Measurements from ENCODE around the gene NAALADL1. TPM values are rescaled to one million over a fixed set of nuclear protein-coding genes. Genes with fewer than 3 reads are reported as not detected.

Gene NAALADL1
- total and polyA plus RNA-seq, 2 experiments from 2014 or later, result 11.1 to 13.7 TPM

DNA sequence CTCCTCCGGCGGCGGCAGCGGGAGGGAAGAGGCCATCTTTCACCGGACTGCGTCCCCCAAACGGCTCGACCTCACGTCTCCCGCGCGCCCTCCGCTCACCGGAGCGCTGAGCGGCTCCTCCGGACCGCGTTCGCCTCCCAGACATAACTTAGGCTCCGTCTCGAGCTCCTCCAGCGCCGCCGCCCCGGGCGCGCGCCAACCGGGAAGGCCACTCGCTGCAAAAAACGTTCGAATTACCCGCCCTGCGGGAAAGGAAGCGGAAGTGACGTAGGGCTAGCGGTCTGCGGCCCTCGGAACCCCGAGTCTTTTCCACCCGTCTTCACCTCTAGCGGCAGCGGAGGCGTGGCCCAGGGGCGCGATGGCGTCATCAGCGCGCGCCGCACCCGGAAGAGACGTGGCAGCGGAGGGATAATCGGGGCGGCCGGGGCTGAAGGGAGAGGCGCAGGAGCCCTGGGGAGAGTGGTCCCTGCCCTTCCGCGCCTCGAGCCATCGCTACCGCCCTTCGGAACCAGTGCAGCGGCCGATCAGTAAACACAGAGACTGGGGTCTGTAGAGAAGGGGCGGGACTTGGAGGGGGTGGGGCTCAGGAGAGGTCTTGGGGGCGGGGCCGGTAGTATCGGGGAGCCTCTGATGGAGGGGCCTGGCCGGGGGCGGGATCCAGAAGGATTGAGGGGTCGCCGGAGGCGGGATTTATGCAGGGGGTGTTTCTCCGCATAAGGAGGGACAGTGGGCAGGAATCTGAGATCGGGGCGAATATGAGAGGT, 25.7 kb upstream of the NAALADL1 start, which contains the start of the genes CDCA5 and ZFPL1:
Gene CDCA5 (minus strand): TSS at position 207 of the 764 bp plus-strand sequence. CDS start 62 bp downstream, at position 145.
Gene ZFPL1 (plus strand): TSS at position 389 of the 764 bp plus-strand sequence. CDS start 477 bp downstream, outside the sequence.
- H3K4me1 Mint-ChIP-seq, result peaks cover 20% of the 10 kb centered on the region
- peak within 1 kb of the TSS; percentile 100 for H3K4me3 Mint-ChIP-seq
- H3K9me2 ChIP-seq (ENCODE audit: insufficient read depth), result no peaks in the 10 kb centered on the region
- H3K79me2 ChIP-seq (replicated peaks; ENCODE audit: insufficient read depth), result peaks cover 46% of the 10 kb centered on the region
- no peaks in the 10 kb centered on the region; the same call in 2 of the 3 replicates for H3K9me3 Mint-ChIP-seq
- peaks cover 38% of the 10 kb centered on the region for H3K36me3 Mint-ChIP-seq (ENCODE audit: low read depth)
- H3K4me3 ChIP-seq, result peak within 1 kb of the TSS; percentile 93
- peaks cover 23% of the 10 kb centered on the region; the same call in 1 of the 2 replicates for H3F3A ChIP-seq (replicated peaks; ENCODE audit: low read depth)
- TF ChIP-seq POLR2AphosphoS5 (IDR thresholded peaks at IDR 0.05; ENCODE audit: low read depth), result peak; percentile 86
- peak; percentile 99 for TF ChIP-seq CREB1 (CRISPR knock-in tag; IDR thresholded peaks at IDR 0.05; ENCODE audit: low read depth)
- TF ChIP-seq, protein P1, sequence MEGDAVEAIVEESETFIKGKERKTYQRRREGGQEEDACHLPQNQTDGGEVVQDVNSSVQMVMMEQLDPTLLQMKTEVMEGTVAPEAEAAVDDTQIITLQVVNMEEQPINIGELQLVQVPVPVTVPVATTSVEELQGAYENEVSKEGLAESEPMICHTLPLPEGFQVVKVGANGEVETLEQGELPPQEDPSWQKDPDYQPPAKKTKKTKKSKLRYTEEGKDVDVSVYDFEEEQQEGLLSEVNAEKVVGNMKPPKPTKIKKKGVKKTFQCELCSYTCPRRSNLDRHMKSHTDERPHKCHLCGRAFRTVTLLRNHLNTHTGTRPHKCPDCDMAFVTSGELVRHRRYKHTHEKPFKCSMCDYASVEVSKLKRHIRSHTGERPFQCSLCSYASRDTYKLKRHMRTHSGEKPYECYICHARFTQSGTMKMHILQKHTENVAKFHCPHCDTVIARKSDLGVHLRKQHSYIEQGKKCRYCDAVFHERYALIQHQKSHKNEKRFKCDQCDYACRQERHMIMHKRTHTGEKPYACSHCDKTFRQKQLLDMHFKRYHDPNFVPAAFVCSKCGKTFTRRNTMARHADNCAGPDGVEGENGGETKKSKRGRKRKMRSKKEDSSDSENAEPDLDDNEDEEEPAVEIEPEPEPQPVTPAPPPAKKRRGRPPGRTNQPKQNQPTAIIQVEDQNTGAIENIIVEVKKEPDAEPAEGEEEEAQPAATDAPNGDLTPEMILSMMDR (conservative IDR thresholded peaks at IDR 0.05; ENCODE audit: low read depth in 2 of 2), result no peak
- TF ChIP-seq, protein P2, sequence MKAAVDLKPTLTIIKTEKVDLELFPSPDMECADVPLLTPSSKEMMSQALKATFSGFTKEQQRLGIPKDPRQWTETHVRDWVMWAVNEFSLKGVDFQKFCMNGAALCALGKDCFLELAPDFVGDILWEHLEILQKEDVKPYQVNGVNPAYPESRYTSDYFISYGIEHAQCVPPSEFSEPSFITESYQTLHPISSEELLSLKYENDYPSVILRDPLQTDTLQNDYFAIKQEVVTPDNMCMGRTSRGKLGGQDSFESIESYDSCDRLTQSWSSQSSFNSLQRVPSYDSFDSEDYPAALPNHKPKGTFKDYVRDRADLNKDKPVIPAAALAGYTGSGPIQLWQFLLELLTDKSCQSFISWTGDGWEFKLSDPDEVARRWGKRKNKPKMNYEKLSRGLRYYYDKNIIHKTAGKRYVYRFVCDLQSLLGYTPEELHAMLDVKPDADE (IDR thresholded peaks at IDR 0.05), result peak; percentile 55
- peak within 1 kb of the TSS; percentile 96 for H3K27ac ChIP-seq (ENCODE audit: low read depth)
- peaks cover 8% of the 10 kb centered on the region; the same call in 1 of the 2 replicates for H3K4me1 ChIP-seq (ENCODE audit: insufficient read depth)
- H3K27me3 Mint-ChIP-seq (ENCODE audit: insufficient read depth, low read depth, poor library complexity), result peaks cover 8% of the 10 kb centered on the region
- peaks cover 30% of the 10 kb centered on the region for H4K20me1 ChIP-seq (replicated peaks; ENCODE audit: insufficient read depth)
- peak within 1 kb of the TSS; percentile 91 for H2AFZ ChIP-seq
- H3K4me2 ChIP-seq, result peak within 1 kb of the TSS; percentile 96
- DNase-seq (ENCODE audit: low spot score) (peak; percentile 97), ATAC-seq (peak; percentile 83)
- peak within 1 kb of the TSS; percentile 99 for H3K27ac Mint-ChIP-seq
- H3K36me3 ChIP-seq (ENCODE audit: insufficient read depth), result peaks cover 9% of the 10 kb centered on the region
- H3K27me3 ChIP-seq (ENCODE audit: insufficient read depth), result no peaks in the 10 kb centered on the region

DNA sequence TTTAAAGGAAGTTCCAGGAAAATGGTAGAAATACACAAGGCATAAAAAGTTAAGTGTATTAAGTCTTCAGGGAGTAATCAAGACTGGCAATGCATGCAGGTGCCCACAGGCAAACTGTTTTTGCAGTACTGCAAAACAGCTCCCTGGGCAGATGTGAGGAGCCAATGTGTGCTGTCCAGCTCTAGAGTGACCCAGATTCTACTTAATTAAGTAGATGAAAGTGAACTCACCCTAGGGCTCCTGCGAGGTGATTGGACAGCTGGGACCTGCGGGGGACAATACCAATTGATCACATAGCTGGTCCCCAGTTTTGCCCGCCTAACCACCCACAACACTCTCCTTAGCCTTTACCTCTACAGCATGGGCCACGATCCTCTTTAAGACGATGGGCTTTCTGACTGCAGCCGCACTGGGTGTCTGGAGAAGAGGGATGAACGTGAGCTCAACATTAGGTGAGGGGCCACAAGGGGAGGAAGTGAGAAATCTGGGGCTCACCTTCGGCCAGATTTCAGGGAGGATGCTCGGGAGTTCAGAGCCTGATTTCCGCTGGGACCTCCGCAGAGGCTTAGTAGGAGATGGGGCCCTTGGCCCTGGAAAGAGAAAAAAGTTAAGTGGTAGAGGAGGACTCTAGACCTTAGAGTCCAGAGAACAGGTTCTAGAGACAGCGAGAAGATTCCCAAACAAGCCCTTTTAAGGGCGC, 24.9 kb upstream of the NAALADL1 start:
- peaks cover 29% of the 10 kb centered on the region; the same call in 1 of the 2 replicates for H3F3A ChIP-seq (replicated peaks; ENCODE audit: low read depth)
- peak overlapping the region; percentile 99 for H3K27ac Mint-ChIP-seq
- H3K36me3 ChIP-seq (ENCODE audit: insufficient read depth), result peaks cover 9% of the 10 kb centered on the region
- H3K9me3 Mint-ChIP-seq, result no peaks in the 10 kb centered on the region; the same call in 2 of the 3 replicates
- peak overlapping the region; percentile 96 for H3K4me2 ChIP-seq
- no peaks in the 10 kb centered on the region for H3K27me3 ChIP-seq (ENCODE audit: insufficient read depth)
- H3K4me3 ChIP-seq, result peak overlapping the region; percentile 93
- H3K79me2 ChIP-seq (replicated peaks; ENCODE audit: insufficient read depth), result peaks cover 51% of the 10 kb centered on the region
- H3K36me3 Mint-ChIP-seq (ENCODE audit: low read depth), result peaks cover 45% of the 10 kb centered on the region
- peak overlapping the region; percentile 96 for H3K27ac ChIP-seq (ENCODE audit: low read depth)
- no peaks in the 10 kb centered on the region for H3K9me2 ChIP-seq (ENCODE audit: insufficient read depth)
- DNase-seq (ENCODE audit: low spot score) (peak; percentile 17), ATAC-seq (peak; percentile 4; the same call in 2 of the 3 replicates)
- peaks cover 8% of the 10 kb centered on the region; the same call in 1 of the 2 replicates for H3K4me1 ChIP-seq (ENCODE audit: insufficient read depth)
- TF ChIP-seq, protein P1 (conservative IDR thresholded peaks at IDR 0.05; ENCODE audit: low read depth in 2 of 2), result 0 out of 4 replicates have a peak, but pooled peaks of 1 of the 2 experiments have one; percentile 7
- no peak for TF ChIP-seq JUNB (IDR thresholded peaks at IDR 0.05; ENCODE audit: unreplicated experiment)
- TF ChIP-seq ZNF331 (CRISPR knock-in tag; IDR thresholded peaks at IDR 0.05; ENCODE audit: low read depth), result no peak
- peak overlapping the region; percentile 91 for H2AFZ ChIP-seq
- H3K4me3 Mint-ChIP-seq, result peak overlapping the region; percentile 100
- H4K20me1 ChIP-seq (replicated peaks; ENCODE audit: insufficient read depth), result peaks cover 35% of the 10 kb centered on the region
- H3K4me1 Mint-ChIP-seq, result peaks cover 24% of the 10 kb centered on the region
- H3K27me3 Mint-ChIP-seq (ENCODE audit: insufficient read depth, low read depth, poor library complexity), result peaks cover 8% of the 10 kb centered on the region
